Stimulated activated CD8-positive, alpha-beta memory T cell treated with anti-CD3 and anti-CD28 coated beads, Interleukin-2, amount 100 ng/mL, for 48 hours (primary cell): ENCODE data around the gene FBXL20.
"Not testable (repeated sequence)": the region's sequence is repeated elsewhere in the genome, so short reads cannot be mapped to it uniquely, and the experiment has no call there.

Source experiments
- DNase-seq, 2 donors: peaks; one replicate each; pipeline ENCODE4 v3.0.0-alpha.2; 2020; ENCODE audit warnings: low read depth in 2 of 2

FBXL20 gene

GRCh38 chr17:39401412-39402243 is at the start of gene FBXL20:
Gene FBXL20 (minus strand): TSS chr17:39401626. CDS start chr17:39401402, 224 bp downstream.
- DNase-seq: peak; percentile 85 to 88

- DNase-seq: peak; percentile 82 to 86
Measured at GRCh38 chr17:39450847-39451581, 49.6 kb upstream of the FBXL20 start, which contains the start of gene MED1. Gene MED1 (minus strand): TSS chr17:39451263. CDS start chr17:39451062, 201 bp downstream.

GRCh38 chr17:39450051-39450450 is 48.6 kb upstream of the FBXL20 start:
- DNase-seq: no peak

- DNase-seq: no peak
Measured at GRCh38 chr17:39447561-39447960, 46.1 kb upstream of the FBXL20 start.

GRCh38 chr17:39443326-39443725 is 41.9 kb upstream of the FBXL20 start:
- DNase-seq: no peak

- not testable (repeated sequence) for DNase-seq
Measured at GRCh38 chr17:39439868-39440267, 38.4 kb upstream of the FBXL20 start.

- DNase-seq: no peak
Measured at GRCh38 chr17:39429600-39429999, 28.2 kb upstream of the FBXL20 start.

GRCh38 chr17:39416141-39416540 is 14.7 kb upstream of the FBXL20 start:
- no peak for DNase-seq

- DNase-seq: no peak
Measured at GRCh38 chr17:39410279-39410678, 8.9 kb upstream of the FBXL20 start.

- DNase-seq: no peak
Measured at GRCh38 chr17:39408360-39408759, 6.9 kb upstream of the FBXL20 start.

- no peak for DNase-seq
Measured at GRCh38 chr17:39406951-39407350, 5.5 kb upstream of the FBXL20 start.

- DNase-seq: no peak
Measured at GRCh38 chr17:39405436-39405835, 4.0 kb upstream of the FBXL20 start.

- no peak for DNase-seq
Measured at GRCh38 chr17:39404542-39405378, 3.3 kb upstream of the FBXL20 start.

- DNase-seq: no peak
Measured at GRCh38 chr17:39402890-39403605, 1.6 kb upstream of the FBXL20 start.

- peak; percentile 87 to 88 for DNase-seq
Measured at GRCh38 chr17:39402244-39402889, 941 bp upstream of the FBXL20 start.

- DNase-seq: no peak
Measured at GRCh38 chr17:39400547-39401411, 647 bp downstream of the FBXL20 start.

GRCh38 chr17:39399791-39400190 is 1.6 kb downstream of the FBXL20 start:
- DNase-seq: no peak

GRCh38 chr17:39393736-39394135 is 7.7 kb downstream of the FBXL20 start:
- no peak for DNase-seq

GRCh38 chr17:39391448-39391847 is 10.0 kb downstream of the FBXL20 start:
- DNase-seq: no peak

GRCh38 chr17:39385040-39385439 is 16.4 kb downstream of the FBXL20 start:
- no peak for DNase-seq
